NB4 (cell line): ENCODE results near the gene GALNTL6.

Source experiments
- DNase-seq: peaks from one replicate; pipeline ENCODE4 v3.0.0; 2010; ENCODE audit warnings: low read depth
- H3K4me3 ChIP-seq: one replicate; pipeline ENCODE4 v1.5.1; 2011; ENCODE audit warnings: mild to moderate bottlenecking, low read depth, low read length, moderate library complexity
- CTCF ChIP-seq: IDR thresholded peaks from one replicate; pipeline ENCODE4 v1.5.1; 2012; ENCODE audit warnings: low read depth, low read length
- MAX ChIP-seq: IDR thresholded peaks from 2 replicates; pipeline ENCODE4 v1.6.1; 2011; ENCODE audit warnings: low read depth, low read length
- MYC ChIP-seq: IDR thresholded peaks from 2 replicates; pipeline ENCODE4 v1.6.1; 2011; ENCODE audit warnings: low read depth, low read length
- POLR2A ChIP-seq: IDR thresholded peaks from 2 replicates; pipeline ENCODE4 v1.6.1; 2011; ENCODE audit warnings: mild to moderate bottlenecking; ENCODE audit not compliant: insufficient read length; ENCODE audit errors: extremely low read depth

GALNTL6 gene

GRCh38 chr4:171794528-171794927 is 18.7 kb upstream of the GALNTL6 start:
- no peak overlapping the region for H3K4me3 ChIP-seq

GRCh38 chr4:171809854-171810253 is 3.4 kb upstream of the GALNTL6 start:
- TF ChIP-seq POLR2A = no peak
- TF ChIP-seq MAX = no peak
- TF ChIP-seq CTCF = no peak
- no peak for TF ChIP-seq MYC
- no peak for DNase-seq
- no peak overlapping the region for H3K4me3 ChIP-seq

More at GRCh38 chr4:171794528-171794927, 18.7 kb upstream of the GALNTL6 start:
- TF ChIP-seq MAX (no peak), POLR2A (no peak), MYC (no peak), CTCF (no peak)
- no peak for DNase-seq

- no peak for TF ChIP-seq MYC
- TF ChIP-seq CTCF = no peak
- TF ChIP-seq MAX = no peak
- TF ChIP-seq POLR2A = no peak
- H3K4me3 ChIP-seq = no peak overlapping the region
- DNase-seq = no peak
Observed at GRCh38 chr4:171812333-171812664, 905 bp upstream of the GALNTL6 start.

GRCh38 chr4:171813526-171814250 is 484 bp downstream of the GALNTL6 start:
- H3K4me3 ChIP-seq = no peak overlapping the region
- no peak for TF ChIP-seq MYC
- no peak for TF ChIP-seq POLR2A
- TF ChIP-seq MAX = no peak
- no peak for TF ChIP-seq CTCF
- no peak for DNase-seq

- DNase-seq = no peak
- TF ChIP-seq MYC = no peak
- TF ChIP-seq MAX = no peak
- TF ChIP-seq POLR2A = no peak
- TF ChIP-seq CTCF = no peak
- no peak overlapping the region for H3K4me3 ChIP-seq
Observed at GRCh38 chr4:171814545-171814944, 1.3 kb downstream of the GALNTL6 start.
